H1 (cell line): ENCODE measurements around the gene OR56A5. TPM values are rescaled to one million over a fixed set of nuclear protein-coding genes. Genes with fewer than 3 reads are reported as not detected.

Experiments used
- CTCF ChIA-PET: fragments of 300-600 bp; sonication (Branson Sonifier 250); formaldehyde crosslinking; loops from one replicate; lab custom pipeline; 2021; ENCODE audit not compliant: partially characterized antibody; lab: Charles Lee
- POLR2A ChIA-PET: fragments of 300-600 bp; sonication (Branson Sonifier 250); formaldehyde crosslinking; loops from one replicate; lab custom pipeline; 2021; ENCODE audit warnings: inconsistent platforms; ENCODE audit not compliant: partially characterized antibody; lab: Charles Lee
- DNase-seq, 2 experiments: peaks; one replicate each; pipeline versions ENCODE4 v3.0.0 to v3.0.0-alpha.2; 2010 to 2022; ENCODE audit warnings: low spot score in 2 of 2, low read depth in 1 of 2, mixed read lengths in 1 of 2
- FAIRE-seq: peaks from 2 replicates; lab custom pipeline; 2011; peaks lifted over from hg19 to GRCh38; lab: Jason Lieb, UNC
- H2AFZ ChIP-seq: 2 replicates; pipeline ENCODE4 v1.8.1; 2012; ENCODE audit warnings: low read length, inconsistent platforms
- H2AK5ac ChIP-seq: 2 replicates; pipeline ENCODE4 v1.6.1; 2013; ENCODE audit warnings: low read depth, low read length
- H2BK120ac ChIP-seq: replicated peaks from 2 replicates; pipeline ENCODE3; 2013; ENCODE audit warnings: low read depth, low read length, inconsistent platforms
- H2BK12ac ChIP-seq: 2 replicates; pipeline ENCODE4 v1.6.1; 2013; ENCODE audit warnings: low read depth, low read length
- H2BK15ac ChIP-seq: 2 replicates; pipeline ENCODE4 v1.6.1; 2013; ENCODE audit warnings: low read length
- H2BK20ac ChIP-seq: 2 replicates; pipeline ENCODE4 v1.6.1; 2013; ENCODE audit warnings: low read length
- H2BK5ac ChIP-seq: 2 replicates; pipeline ENCODE4 v1.6.1; 2013; ENCODE audit warnings: low read depth, low read length
- H3K14ac ChIP-seq: 2 replicates; pipeline ENCODE4 v1.6.1; 2013; ENCODE audit warnings: inconsistent platforms; ENCODE audit not compliant: insufficient read length
- H3K18ac ChIP-seq: 2 replicates; pipeline ENCODE4 v1.6.1; 2013; ENCODE audit warnings: low read length; ENCODE audit errors: extremely low read depth
- H3K23ac ChIP-seq: 2 replicates; pipeline ENCODE4 v1.6.1; 2013; ENCODE audit warnings: inconsistent platforms; ENCODE audit not compliant: insufficient read length
- H3K23me2 ChIP-seq: 2 replicates; pipeline ENCODE4 v1.6.1; 2013; ENCODE audit warnings: low read depth, low read length
- H3K27ac ChIP-seq: 2 replicates; pipeline ENCODE4 v1.6.1; 2011; ENCODE audit warnings: low read depth, low read length, inconsistent platforms
- H3K27me3 ChIP-seq, 4 experiments: replicated peaks in 1 of 4; 1 replicate in 1 of 4; 2 replicates in 3 of 4; pipeline versions ENCODE4 v1.6.1 to v1.8.1; 2011 to 2013; ENCODE audit warnings: low read length in 3 of 4, mild to moderate bottlenecking in 3 of 4, inconsistent platforms in 2 of 4, mixed read lengths in 2 of 4, moderate library complexity in 1 of 4; ENCODE audit not compliant: control insufficient read depth in 3 of 4, insufficient read depth in 3 of 4; ENCODE audit errors: extremely low read depth in 1 of 4
- H3K36me3 ChIP-seq, 4 experiments: 2 replicates each; pipeline versions ENCODE4 v1.6.1 to v1.8.1; 2011 to 2013; ENCODE audit warnings: mild to moderate bottlenecking in 4 of 4, low read length in 3 of 4, moderate library complexity in 2 of 4, control low read depth in 1 of 4, inconsistent platforms in 1 of 4; ENCODE audit not compliant: insufficient read depth in 4 of 4, control insufficient read depth in 2 of 4
- H3K4ac ChIP-seq: replicated peaks from 2 replicates; pipeline ENCODE3; 2013; ENCODE audit warnings: low read length, low read depth, mixed read lengths, inconsistent platforms; ENCODE audit not compliant: insufficient read length
- H3K4me1 ChIP-seq, 4 experiments: replicated peaks in 1 of 4; 1 replicate in 1 of 4; 2 replicates in 3 of 4; pipeline versions ENCODE4 v1.6.1 to v1.8.1; 2011 to 2013; ENCODE audit warnings: low read length in 3 of 4, inconsistent platforms in 2 of 4, mixed read lengths in 1 of 4; ENCODE audit not compliant: insufficient read depth in 4 of 4, control insufficient read depth in 3 of 4
- H3K4me2 ChIP-seq, 2 experiments: 2 replicates each; pipeline versions ENCODE4 v1.6.1 to v1.8.1; 2011 to 2013; ENCODE audit warnings: low read depth in 2 of 2, low read length in 2 of 2, control low read depth in 1 of 2, inconsistent platforms in 1 of 2, mild to moderate bottlenecking in 1 of 2; ENCODE audit not compliant: insufficient read depth in 1 of 2
- H3K4me3 ChIP-seq, 4 experiments: fragments of 200-600, 300-600 bp in 1 of 4; sonication (generic), shearing (Covaris generic), sonication (Bioruptor Twin) in 1 of 4; 2 replicates each; pipeline versions ENCODE4 v1.5.1 to v1.8.1; 2011 to 2016; ENCODE audit warnings: low read length in 4 of 4, low read depth in 3 of 4, control low read depth in 2 of 4, inconsistent platforms in 2 of 4, mild to moderate bottlenecking in 2 of 4, mixed read lengths in 1 of 4, moderate library complexity in 1 of 4; ENCODE audit not compliant: insufficient read depth in 2 of 4; ENCODE audit errors: extremely low read depth in 1 of 4
- H3K56ac ChIP-seq: replicated peaks from 2 replicates; pipeline ENCODE3; 2013; ENCODE audit warnings: low read depth, mild to moderate bottlenecking, mixed read lengths, low read length, inconsistent platforms; ENCODE audit not compliant: insufficient read length
- H3K79me1 ChIP-seq: 2 replicates; pipeline ENCODE4 v1.6.1; 2013; ENCODE audit warnings: low read depth, low read length, control low read depth
- H3K79me2 ChIP-seq, 2 experiments: 2 replicates each; pipeline versions ENCODE4 v1.6.1 to v1.8.1; 2012 to 2013; ENCODE audit warnings: low read length in 2 of 2, mild to moderate bottlenecking in 2 of 2, inconsistent platforms in 1 of 2; ENCODE audit not compliant: insufficient read depth in 2 of 2, control insufficient read depth in 1 of 2
- H3K9ac ChIP-seq, 4 experiments: replicated peaks in 1 of 4; 1 replicate in 1 of 4; 2 replicates in 3 of 4; pipeline versions ENCODE4 v1.6.1 to v1.8.1; 2011 to 2013; ENCODE audit warnings: low read depth in 3 of 4, low read length in 3 of 4, control low read depth in 2 of 4, mild to moderate bottlenecking in 2 of 4, moderate library complexity in 2 of 4, inconsistent platforms in 1 of 4; ENCODE audit errors: extremely low read depth in 1 of 4
- H3K9me3 ChIP-seq, 2 experiments: 2 replicates each; pipeline versions ENCODE4 v1.6.1 to v1.8.1; 2012 to 2013; ENCODE audit warnings: mild to moderate bottlenecking in 2 of 2, moderate library complexity in 2 of 2, control low read depth in 1 of 2, inconsistent platforms in 1 of 2, low read depth in 1 of 2, low read length in 1 of 2, mixed read lengths in 1 of 2; ENCODE audit not compliant: insufficient read depth in 2 of 2
- H4K20me1 ChIP-seq, 2 experiments: replicated peaks in 1 of 2; 2 replicates each; pipeline versions ENCODE3 to v1.8.1; 2011 to 2013; ENCODE audit warnings: inconsistent platforms in 2 of 2, low read length in 2 of 2, mild to moderate bottlenecking in 1 of 2; ENCODE audit not compliant: insufficient read depth in 2 of 2, control insufficient read depth in 1 of 2
- H4K5ac ChIP-seq: 2 replicates; pipeline ENCODE4 v1.6.1; 2013; ENCODE audit warnings: low read length, low read depth, mixed read lengths, inconsistent platforms; ENCODE audit not compliant: insufficient read length
- H4K8ac ChIP-seq: 2 replicates; pipeline ENCODE4 v1.8.0; 2013; ENCODE audit warnings: mild to moderate bottlenecking, moderate library complexity, low read length, inconsistent platforms; ENCODE audit not compliant: insufficient read depth; ENCODE audit errors: extremely low read depth
- H4K91ac ChIP-seq: replicated peaks from 2 replicates; pipeline ENCODE3; 2013; ENCODE audit warnings: low read length, mixed read lengths, inconsistent platforms; ENCODE audit not compliant: insufficient read length
- ATF2 ChIP-seq: IDR thresholded peaks from 2 replicates; pipeline ENCODE4 v1.6.1; 2012; ENCODE audit warnings: low read length, inconsistent platforms
- BACH1 ChIP-seq: IDR thresholded peaks from 2 replicates; pipeline ENCODE4 v1.6.1; 2012; ENCODE audit warnings: low read length, improper control_type of control experiment
- JUN ChIP-seq: IDR thresholded peaks from 2 replicates; pipeline ENCODE4 v1.6.1; 2011; ENCODE audit warnings: low read depth, mild to moderate bottlenecking, improper control_type of control experiment, low read length
- MAFK ChIP-seq: IDR thresholded peaks from 2 replicates; pipeline ENCODE4 v1.6.1; 2012; ENCODE audit warnings: low read depth, mild to moderate bottlenecking, improper control_type of control experiment, low read length
- NANOG ChIP-seq: IDR thresholded peaks from 2 replicates; pipeline ENCODE4 v1.6.1; 2011; ENCODE audit warnings: low read length, low read depth, mild to moderate bottlenecking, inconsistent platforms; ENCODE audit not compliant: insufficient read depth, poor library complexity, severe bottlenecking
- NRF1 ChIP-seq: IDR thresholded peaks from 2 replicates; pipeline ENCODE4 v1.6.1; 2011; ENCODE audit warnings: mild to moderate bottlenecking, low read depth, low read length, improper control_type of control experiment
- RFX5 ChIP-seq: IDR thresholded peaks from 2 replicates; pipeline ENCODE4 v1.6.1; 2011; ENCODE audit warnings: low read depth, low read length, improper control_type of control experiment, borderline replicate concordance
- SIX5 ChIP-seq: IDR thresholded peaks from 2 replicates; pipeline ENCODE4 v1.6.1; 2011; ENCODE audit warnings: mild to moderate bottlenecking, low read depth, low read length
- TAF7 ChIP-seq: optimal IDR thresholded peaks from 2 replicates; pipeline ENCODE3; 2011; ENCODE audit warnings: low read depth, mild to moderate bottlenecking, inconsistent platforms, low read length, moderate library complexity, borderline replicate concordance
- USF2 ChIP-seq: IDR thresholded peaks from 2 replicates; pipeline ENCODE4 v1.6.1; 2011; ENCODE audit warnings: low read length, improper control_type of control experiment
- WGBS, 2 experiments: shearing (Covaris generic) in 1 of 2; methylation state at CpG; one replicate each; pipeline versions ENCODE4 v1.1.6 to v1.1.7; 2013 to 2015; ENCODE audit warnings: low lambda C conversion rate in 2 of 2, mixed read lengths in 2 of 2, inconsistent platforms in 1 of 2, low coverage in 1 of 2, missing lambda C conversion rate in 1 of 2; ENCODE audit not compliant: insufficient replicate concordance in 2 of 2, insufficient coverage in 1 of 2, insufficient read length in 1 of 2; ENCODE audit errors: extremely low coverage in 1 of 2, missing lambda C conversion rate in 1 of 2; 5-methylcytosine and 5-hydroxymethylcytosine counted together
- polyA plus RNA-seq, 7 experiments: library from polyadenylated mRNA; depleted of rRNA in 3 of 7; stranded (reverse) in 5 of 7; unstranded in 2 of 7; fragments of >200 nt in 5 of 7; fragments of 200-250 nt in 2 of 7; gene quantifications; 1 replicate in 5 of 7; 2 replicates in 1 of 7; 4 replicates in 1 of 7; pipeline versions ENCODE4 v1.2.1 to v1.2.3, GENCODE V29; 2011 to 2013; ENCODE audit warnings: missing spikeins in 2 of 7, mixed read lengths in 2 of 7
- total RNA-seq: library from RNA; stranded (reverse); fragmentation: NEBNext Ultra II Directional; extraction: Animal tissue kit (Norgen Biotek cat#: 25700); gene quantifications from 2 replicates; pipeline ENCODE4 v1.2.1, GENCODE V29; 2021

Gene OR56A5
- total and polyA plus RNA-seq, 2 of the 8 experiments (the other 6 are each of a cell fraction or from before 2014, with no cell fraction given): 0.14 TPM; not detected in 1

- no peak overlapping the region for H2BK12ac ChIP-seq
- no peak overlapping the region for H4K91ac ChIP-seq
- ChIA-PET CTCF (no interaction called here), POLR2A (no interaction called here)
- no peak overlapping the region for H2BK15ac ChIP-seq
- H4K5ac ChIP-seq: no peak overlapping the region
- no peak overlapping the region for H3K18ac ChIP-seq
- H3K36me3 ChIP-seq: no peaks in the 10 kb centered on the region
- H2AFZ ChIP-seq: no peak overlapping the region
- H3K27me3 ChIP-seq: no peaks in the 10 kb centered on the region; a peak in 2 of 7 replicates
- H4K20me1 ChIP-seq: no peaks in the 10 kb centered on the region
- no peak for TF ChIP-seq MAFK
- no peak for TF ChIP-seq NANOG
- TF ChIP-seq NRF1: no peak
- no peak for TF ChIP-seq ATF2
- TF ChIP-seq RFX5: no peak
- TF ChIP-seq JUN: no peak
- no peak for TF ChIP-seq USF2
- TF ChIP-seq BACH1: no peak
- TF ChIP-seq SIX5: no peak
- no peak for TF ChIP-seq TAF7
- FAIRE-seq: no peak
- no peaks in the 10 kb centered on the region for H3K79me2 ChIP-seq
- no peak overlapping the region for H3K23ac ChIP-seq
- H3K4me3 ChIP-seq: no peak overlapping the region
- H4K8ac ChIP-seq: no peak overlapping the region; the same call in 1 of the 2 replicates
- H3K9ac ChIP-seq: no peak overlapping the region
- H2BK5ac ChIP-seq: no peak overlapping the region
- H3K79me1 ChIP-seq: no peaks in the 10 kb centered on the region
- H3K4ac ChIP-seq: no peak overlapping the region
- H3K4me2 ChIP-seq: no peak overlapping the region
- no peak overlapping the region for H3K27ac ChIP-seq
- H2BK120ac ChIP-seq: no peak overlapping the region
- H2BK20ac ChIP-seq: no peak overlapping the region
- H3K56ac ChIP-seq: no peak overlapping the region
- H2AK5ac ChIP-seq: no peak overlapping the region
- 92% methylated on average over 8 of the region's 8 CpGs; no CpG with 5 or more reads in 1 of the 2 experiments for WGBS, 2 experiments
- H3K4me1 ChIP-seq: no peaks in the 10 kb centered on the region
- 0 out of 2 replicates have a peak, but pooled peaks cover 1% of the 10 kb centered on the region for H3K23me2 ChIP-seq
- no peak overlapping the region for H3K14ac ChIP-seq
- DNase-seq: no peak
- peaks cover 0 to 10% of the 10 kb centered on the region in 2 experiments; a peak in 2 of 4 replicates for H3K9me3 ChIP-seq
Observed at GRCh38 chr11:5931061-5931460, 37.2 kb downstream of the OR56A5 start.
